Fibroblast of mammary gland (primary cell): ENCODE results near the gene MICA.
"Not testable (repeated sequence)": the region's sequence is repeated elsewhere in the genome, so short reads cannot be mapped to it uniquely, and the experiment has no call there.

Experiments
- DNase-seq: peaks from one replicate; pipeline ENCODE4 v3.0.0-alpha.2; 2010; ENCODE audit warnings: low read depth
- H3K4me3 ChIP-seq: 2 replicates; pipeline ENCODE4 v1.5.1; 2011; ENCODE audit warnings: low read depth, mild to moderate bottlenecking, low read length, moderate library complexity; ENCODE audit not compliant: control insufficient read depth
- CTCF ChIP-seq: conservative IDR thresholded peaks from 2 replicates; pipeline ENCODE4 v1.5.1; 2011; ENCODE audit warnings: low read depth, low read length, inconsistent platforms; ENCODE audit not compliant: control insufficient read depth, insufficient read depth

Gene MICA

GRCh38 chr6:31366693-31367470 is 36.5 kb upstream of the MICA start:
- DNase-seq = peak; percentile 87
- TF ChIP-seq CTCF = peak; percentile 96
- H3K4me3 ChIP-seq = no peak overlapping the region

GRCh38 chr6:31368461-31368860 is 34.9 kb upstream of the MICA start:
- no peak for TF ChIP-seq CTCF
- H3K4me3 ChIP-seq = no peak overlapping the region
- DNase-seq = no peak

- TF ChIP-seq CTCF = peak; percentile 41
- DNase-seq = not testable (repeated sequence)
These were observed 29.3 kb upstream of the MICA start for GRCh38 chr6:31374118-31374517.

GRCh38 chr6:31375699-31376098 is 27.7 kb upstream of the MICA start:
- TF ChIP-seq CTCF = no peak
- H3K4me3 ChIP-seq = no peak overlapping the region
- no peak for DNase-seq

More at GRCh38 chr6:31374118-31374517, 29.3 kb upstream of the MICA start:
- not testable (repeated sequence) for H3K4me3 ChIP-seq

- no peak overlapping the region for H3K4me3 ChIP-seq
- no peak for TF ChIP-seq CTCF
- no peak for DNase-seq
These were observed 26.4 kb upstream of the MICA start for GRCh38 chr6:31377029-31377428.

GRCh38 chr6:31378062-31378720 is 25.2 kb upstream of the MICA start:
- no peak for DNase-seq
- TF ChIP-seq CTCF = no peak
- no peak overlapping the region for H3K4me3 ChIP-seq
